Osteocyte (in vitro differentiated cells): ENCODE results near the gene KDM4B. TPM values are rescaled to one million over a fixed set of nuclear protein-coding genes. Genes with fewer than 3 reads are reported as not detected.

Source experiments
- DNase-seq: peaks from one replicate; pipeline ENCODE4 v3.0.0; 2021; ENCODE audit warnings: mixed read lengths; ENCODE audit not compliant: unreplicated experiment; ENCODE audit errors: extremely low spot score
- H3K27ac Mint-ChIP-seq: one replicate; pipeline ENCODE4 v1.8.0; 2021; ENCODE audit warnings: mild to moderate bottlenecking, mixed read lengths; ENCODE audit not compliant: unreplicated experiment
- H3K27me3 Mint-ChIP-seq: one replicate; pipeline ENCODE4 v1.8.0; 2021; ENCODE audit warnings: mixed read lengths; ENCODE audit not compliant: unreplicated experiment
- H3K36me3 Mint-ChIP-seq: one replicate; pipeline ENCODE4 v1.8.0; 2021; ENCODE audit warnings: mixed read lengths; ENCODE audit not compliant: unreplicated experiment
- H3K4me1 Mint-ChIP-seq: one replicate; pipeline ENCODE4 v1.8.0; 2021; ENCODE audit warnings: mixed read lengths; ENCODE audit not compliant: unreplicated experiment
- H3K4me3 Mint-ChIP-seq: one replicate; pipeline ENCODE4 v1.8.0; 2021; ENCODE audit warnings: mild to moderate bottlenecking, moderate library complexity, mixed read lengths; ENCODE audit not compliant: unreplicated experiment
- H3K9me3 Mint-ChIP-seq: one replicate; pipeline ENCODE4 v1.8.0; 2021; ENCODE audit warnings: mixed read lengths; ENCODE audit not compliant: unreplicated experiment
- CTCF ChIP-seq: fragments of 200-600 bp; sonication (generic); IDR thresholded peaks from 2 replicates; pipeline ENCODE4 v1.5.0; 2021; ENCODE audit warnings: antibody characterized with exemption, mild to moderate bottlenecking, moderate library complexity
- total RNA-seq: library from RNA; stranded (reverse); gene quantifications from 2 replicates; pipeline ENCODE4 v1.2.1, GENCODE V29; 2021

Gene KDM4B
- total RNA-seq, 1 donor from 2014 or later: 49.0 TPM

GRCh38 chr19:5126498-5127223, 157.7 kb downstream of the KDM4B start:
- H3K9me3 Mint-ChIP-seq: no peaks in the 10 kb centered on the region
- no peaks in the 10 kb centered on the region for H3K27me3 Mint-ChIP-seq
- H3K36me3 Mint-ChIP-seq: peaks cover 7% of the 10 kb centered on the region
- no peak overlapping the region for H3K4me3 Mint-ChIP-seq
- TF ChIP-seq CTCF: no peak
- no peak for DNase-seq
- H3K4me1 Mint-ChIP-seq: peaks cover 49% of the 10 kb centered on the region
- no peak overlapping the region for H3K27ac Mint-ChIP-seq

- no peaks in the 10 kb centered on the region for H3K9me3 Mint-ChIP-seq
These were observed 158.8 kb downstream of the KDM4B start for GRCh38 chr19:5127717-5128116.

GRCh38 chr19:5128251-5128935, 159.5 kb downstream of the KDM4B start:
- Mint-ChIP-seq H3K36me3 (peaks cover 4% of the 10 kb centered on the region), H3K9me3 (no peaks in the 10 kb centered on the region), H3K4me1 (peaks cover 39% of the 10 kb centered on the region), H3K4me3 (no peak overlapping the region), H3K27me3 (no peaks in the 10 kb centered on the region), H3K27ac (peak overlapping the region; percentile 62)
- peak; percentile 92 for DNase-seq
- TF ChIP-seq CTCF: no peak

More at GRCh38 chr19:5127717-5128116, 158.8 kb downstream of the KDM4B start:
- Mint-ChIP-seq H3K27me3 (no peaks in the 10 kb centered on the region), H3K27ac (peak overlapping the region; percentile 62), H3K4me1 (peaks cover 40% of the 10 kb centered on the region), H3K36me3 (peaks cover 8% of the 10 kb centered on the region), H3K4me3 (no peak overlapping the region)
- no peak for DNase-seq
- TF ChIP-seq CTCF: no peak

- Mint-ChIP-seq H3K27me3 (no peaks in the 10 kb centered on the region), H3K4me1 (peaks cover 36% of the 10 kb centered on the region), H3K4me3 (no peak overlapping the region), H3K9me3 (no peaks in the 10 kb centered on the region), H3K36me3 (peaks cover 3% of the 10 kb centered on the region), H3K27ac (peak overlapping the region; percentile 8)
- no peak for DNase-seq
- TF ChIP-seq CTCF: no peak
These were observed 160.1 kb downstream of the KDM4B start for GRCh38 chr19:5128936-5129389.

GRCh38 chr19:5129691-5130090, 160.8 kb downstream of the KDM4B start:
- no peak for TF ChIP-seq CTCF
- Mint-ChIP-seq H3K27me3 (no peaks in the 10 kb centered on the region), H3K36me3 (peaks cover 3% of the 10 kb centered on the region)

More at GRCh38 chr19:5129691-5130090, 160.8 kb downstream of the KDM4B start:
- Mint-ChIP-seq H3K9me3 (no peaks in the 10 kb centered on the region), H3K4me1 (peaks cover 35% of the 10 kb centered on the region), H3K27ac (peak overlapping the region; percentile 60), H3K4me3 (no peak overlapping the region)
- DNase-seq: no peak
